Astrocyte of the spinal cord (primary cell): Measurements from ENCODE around the gene KRT33A.

Source experiments
- DNase-seq: peaks from one replicate; pipeline ENCODE4 v3.0.0; 2011; ENCODE audit warnings: low read depth, low spot score
- H3K4me3 ChIP-seq: 2 replicates; pipeline ENCODE4 v1.5.1; 2011; ENCODE audit warnings: low read depth, mild to moderate bottlenecking, low read length, moderate library complexity
- in situ Hi-C: cut with HindIII; loops from 2 replicates; pipeline ENCODE4 v1.10.0; 2017; ENCODE audit warnings: low sequenced_read_pairs
- TF ChIP-seq, protein P1 (sequence below): IDR thresholded peaks from 2 replicates; pipeline ENCODE4 v1.5.1; 2012; ENCODE audit warnings: low read depth, mild to moderate bottlenecking, low read length, inconsistent platforms

KRT33A gene

DNA sequence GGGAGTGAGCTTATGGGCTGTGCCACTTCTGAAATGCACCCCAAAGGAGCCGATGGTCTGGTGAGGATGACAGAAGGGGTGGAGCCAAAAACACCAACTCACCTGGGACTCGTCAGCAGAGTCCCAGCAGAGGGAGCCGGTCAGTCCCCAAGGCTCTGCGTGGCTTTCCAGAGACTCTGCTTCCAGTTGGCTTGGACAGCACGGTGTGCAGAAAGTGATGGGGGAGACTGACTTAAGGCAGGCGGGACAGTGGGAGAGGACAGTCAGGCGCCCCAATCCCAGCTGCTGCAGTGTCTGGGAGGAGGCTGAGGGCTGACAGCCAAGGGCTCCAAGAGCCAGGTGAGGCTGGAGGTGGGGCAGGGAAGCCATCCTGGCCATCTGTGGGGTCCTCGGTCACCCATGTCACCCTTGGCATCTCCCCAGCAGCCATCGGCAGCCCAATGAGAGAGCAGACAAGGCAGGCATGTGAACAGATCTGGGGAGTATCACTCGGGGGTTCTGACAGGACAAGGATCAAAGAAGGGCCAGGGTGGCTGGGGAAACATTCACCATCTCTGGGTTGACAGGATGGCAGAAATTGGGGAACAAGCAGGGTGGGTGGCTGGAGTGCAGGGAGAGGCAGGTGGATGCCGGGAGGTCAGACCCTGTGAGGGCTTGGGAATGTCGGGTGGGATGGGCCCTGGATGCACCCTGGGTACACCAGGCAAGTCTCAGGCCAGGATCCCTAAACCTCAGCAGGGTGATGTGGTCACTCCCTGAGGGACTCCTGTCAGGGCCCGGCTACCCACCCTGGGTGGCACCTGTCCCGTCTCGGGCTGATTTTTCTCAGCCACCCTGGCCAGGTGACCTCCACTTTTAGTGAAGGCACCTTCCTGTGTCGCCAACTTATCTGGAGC lies 26.2 kb downstream of the KRT33A start:
- in situ Hi-C loops = no loop called here
- DNase-seq = no peak
- TF ChIP-seq, protein P1, sequence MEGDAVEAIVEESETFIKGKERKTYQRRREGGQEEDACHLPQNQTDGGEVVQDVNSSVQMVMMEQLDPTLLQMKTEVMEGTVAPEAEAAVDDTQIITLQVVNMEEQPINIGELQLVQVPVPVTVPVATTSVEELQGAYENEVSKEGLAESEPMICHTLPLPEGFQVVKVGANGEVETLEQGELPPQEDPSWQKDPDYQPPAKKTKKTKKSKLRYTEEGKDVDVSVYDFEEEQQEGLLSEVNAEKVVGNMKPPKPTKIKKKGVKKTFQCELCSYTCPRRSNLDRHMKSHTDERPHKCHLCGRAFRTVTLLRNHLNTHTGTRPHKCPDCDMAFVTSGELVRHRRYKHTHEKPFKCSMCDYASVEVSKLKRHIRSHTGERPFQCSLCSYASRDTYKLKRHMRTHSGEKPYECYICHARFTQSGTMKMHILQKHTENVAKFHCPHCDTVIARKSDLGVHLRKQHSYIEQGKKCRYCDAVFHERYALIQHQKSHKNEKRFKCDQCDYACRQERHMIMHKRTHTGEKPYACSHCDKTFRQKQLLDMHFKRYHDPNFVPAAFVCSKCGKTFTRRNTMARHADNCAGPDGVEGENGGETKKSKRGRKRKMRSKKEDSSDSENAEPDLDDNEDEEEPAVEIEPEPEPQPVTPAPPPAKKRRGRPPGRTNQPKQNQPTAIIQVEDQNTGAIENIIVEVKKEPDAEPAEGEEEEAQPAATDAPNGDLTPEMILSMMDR = peak; percentile 40
- no peak overlapping the region for H3K4me3 ChIP-seq

DNA sequence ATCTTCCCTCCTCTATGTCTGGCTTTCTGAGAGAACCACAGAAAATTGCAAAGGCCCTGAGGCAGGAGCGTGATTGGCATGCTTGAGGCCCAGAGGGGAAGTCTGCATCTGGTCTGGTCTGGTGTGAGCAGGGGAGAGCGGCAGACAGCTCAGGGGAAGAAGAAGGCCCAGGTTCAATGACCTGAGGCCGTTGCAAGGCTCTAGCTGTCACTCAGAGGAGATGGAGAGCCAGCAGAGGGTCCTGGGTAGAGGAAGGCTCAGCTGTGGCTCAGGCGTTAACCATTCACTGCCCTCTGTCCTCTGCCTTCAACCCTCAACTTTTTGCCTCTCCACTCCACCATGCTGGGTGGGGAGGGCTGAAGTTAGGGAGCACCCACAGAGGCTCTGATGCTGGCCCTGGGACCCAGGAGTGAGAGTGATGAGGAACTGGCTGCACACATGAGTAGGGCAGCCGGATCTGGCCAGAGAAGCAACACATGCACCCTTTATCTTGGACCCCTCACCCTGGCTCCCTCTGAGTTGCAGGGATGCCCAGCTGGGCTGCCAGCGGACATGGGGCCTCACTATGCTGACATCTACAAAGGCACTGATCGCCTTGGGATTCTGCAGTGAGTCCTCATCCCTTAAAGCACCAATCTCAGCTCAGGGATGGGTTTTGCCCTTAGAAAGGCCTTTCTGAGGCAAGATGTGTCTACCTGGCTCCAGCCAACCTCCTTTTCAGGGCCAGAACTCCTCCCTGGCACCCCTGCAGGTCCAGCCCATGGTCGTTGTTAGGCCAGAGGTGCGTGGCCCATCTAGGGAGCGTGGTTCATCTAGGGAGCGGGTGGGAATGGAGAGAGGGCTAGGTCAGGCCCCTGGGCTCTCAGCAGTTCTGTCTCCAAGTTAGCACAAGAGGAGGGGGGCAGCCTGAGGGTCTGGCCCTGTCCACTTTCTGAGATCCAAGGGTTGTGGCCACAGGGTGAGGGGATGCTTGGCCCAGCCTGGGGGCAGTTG lies 27.4 kb downstream of the KRT33A start:
- TF ChIP-seq, protein P1 = no peak
- in situ Hi-C loops = no loop called here
- no peak for DNase-seq
- no peak overlapping the region for H3K4me3 ChIP-seq

DNA sequence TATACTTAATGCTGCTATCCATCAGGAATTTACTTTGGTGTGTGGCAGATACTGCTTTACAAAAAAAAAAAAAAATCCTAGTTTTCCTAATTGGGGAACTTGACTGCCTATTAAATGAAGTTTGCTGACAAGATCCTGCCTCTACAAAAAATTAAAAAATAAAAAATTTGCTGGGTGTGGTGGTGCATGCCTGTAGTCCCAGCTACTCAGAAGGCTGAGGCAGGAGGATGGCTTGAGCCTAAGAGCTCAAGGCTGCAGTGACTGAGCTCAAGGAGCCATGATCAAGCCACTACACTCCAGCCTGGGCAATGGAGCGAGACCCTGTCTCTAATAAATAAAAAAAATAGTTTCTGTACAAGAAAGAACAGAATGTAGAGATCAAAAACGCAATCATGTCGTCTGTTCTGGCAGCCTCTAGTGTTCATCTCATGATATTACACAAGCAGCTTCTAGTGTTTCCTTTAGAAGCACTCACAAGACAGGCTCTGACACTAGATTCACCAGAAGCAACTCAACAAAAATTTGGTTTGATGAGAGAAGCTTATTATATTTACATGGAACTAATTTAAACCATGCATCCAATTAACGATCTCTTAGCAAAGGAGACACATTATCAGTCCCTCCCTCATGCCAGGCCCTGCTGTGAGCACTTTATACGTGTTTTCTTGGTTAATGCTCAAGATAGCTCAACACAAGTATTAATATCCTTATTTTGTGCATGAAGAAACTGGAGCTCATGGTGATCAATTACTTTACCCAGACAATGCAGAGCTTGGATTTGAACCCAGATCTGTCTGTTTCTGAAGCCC lies 28.3 kb downstream of the KRT33A start:
- H3K4me3 ChIP-seq = no peak overlapping the region
- TF ChIP-seq, protein P1 = peak; percentile 94
- in situ Hi-C loops = no loop called here
- DNase-seq = peak; percentile 75

DNA sequence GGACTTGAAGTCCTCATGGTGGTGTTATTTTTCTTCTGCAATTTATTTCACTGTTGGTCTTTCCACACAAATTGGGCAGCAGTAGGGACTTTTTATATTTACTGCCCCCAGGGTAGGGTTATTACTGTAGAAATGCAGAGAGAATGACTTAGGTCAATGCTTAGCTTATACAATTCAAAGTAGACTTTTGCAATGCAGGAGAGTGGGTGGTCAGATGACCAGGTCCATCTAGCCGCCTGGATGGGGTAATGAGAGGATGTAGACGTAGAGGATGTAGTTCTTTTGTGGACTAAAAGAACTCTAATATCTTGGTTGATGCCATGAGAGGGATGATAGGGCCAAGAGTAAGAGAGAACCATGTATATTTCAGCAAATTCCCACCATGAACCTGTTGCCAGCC lies 32.4 kb downstream of the KRT33A start:
- DNase-seq = no peak
- in situ Hi-C loops = no loop called here

DNA sequence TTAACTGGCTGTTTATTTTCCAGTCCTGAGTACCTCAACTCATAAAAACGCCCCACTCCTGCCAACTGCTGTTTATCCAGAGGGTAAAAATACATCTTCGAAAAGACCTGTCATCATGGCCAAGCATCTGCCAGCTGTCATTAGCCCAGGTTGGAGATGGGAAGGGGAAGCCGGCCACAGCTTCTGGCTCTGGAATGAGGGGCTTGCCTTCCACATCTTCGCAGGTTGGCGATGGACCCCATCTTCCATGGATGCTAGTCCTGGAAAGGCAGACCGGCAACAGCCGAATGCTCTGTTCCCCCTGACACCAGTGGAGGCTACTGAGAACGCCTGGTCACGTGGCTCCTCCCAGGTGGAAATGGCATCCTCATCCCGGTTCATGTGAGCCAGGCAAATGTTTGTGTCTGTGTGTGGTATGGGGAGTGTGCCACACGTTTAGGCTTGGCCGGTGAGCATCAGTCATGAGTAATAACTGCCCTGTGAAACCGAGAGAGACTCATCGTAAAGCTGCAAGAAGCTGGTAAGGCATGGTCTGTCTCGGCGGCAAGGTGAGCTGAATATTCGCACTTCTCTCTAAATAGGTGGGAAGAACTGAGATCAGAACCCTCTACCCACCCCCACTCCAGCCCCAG lies 34.7 kb downstream of the KRT33A start:
- in situ Hi-C loops = no loop called here
- no peak overlapping the region for H3K4me3 ChIP-seq
- TF ChIP-seq, protein P1 = no peak
- DNase-seq = no peak

More for the DNA sequence above, 32.4 kb downstream of the KRT33A start:
- TF ChIP-seq, protein P1 = no peak
- no peak overlapping the region for H3K4me3 ChIP-seq
